Right lung (tissue), 5 donors: Measurements from ENCODE around the gene GPRC5A. TPM values are rescaled to one million over a fixed set of nuclear protein-coding genes. Genes with fewer than 3 reads are reported as not detected.
A peak's percentile ranks its signal among the peaks of the same experiment; 100 is the strongest.

Experiments used
- DNase-seq, 2 donors: peaks; one replicate each; pipeline ENCODE4 v3.0.0-alpha.2; 2013
- polyA plus RNA-seq, 5 donors: library from polyadenylated mRNA; unstranded; fragments of 120-200 nt; gene quantifications; one replicate each; pipeline versions ENCODE4 v1.2.1 to v1.2.3, GENCODE V29; 2013; ENCODE audit warnings: inconsistent platforms in 1 of 5, low replicate concordance in 1 of 5; ENCODE audit not compliant: insufficient read length in 5 of 5, insufficient read depth in 1 of 5

GPRC5A gene
- polyA plus RNA-seq, 5 donors = 8.8 to 25.0 (median 13.9) TPM

DNA sequence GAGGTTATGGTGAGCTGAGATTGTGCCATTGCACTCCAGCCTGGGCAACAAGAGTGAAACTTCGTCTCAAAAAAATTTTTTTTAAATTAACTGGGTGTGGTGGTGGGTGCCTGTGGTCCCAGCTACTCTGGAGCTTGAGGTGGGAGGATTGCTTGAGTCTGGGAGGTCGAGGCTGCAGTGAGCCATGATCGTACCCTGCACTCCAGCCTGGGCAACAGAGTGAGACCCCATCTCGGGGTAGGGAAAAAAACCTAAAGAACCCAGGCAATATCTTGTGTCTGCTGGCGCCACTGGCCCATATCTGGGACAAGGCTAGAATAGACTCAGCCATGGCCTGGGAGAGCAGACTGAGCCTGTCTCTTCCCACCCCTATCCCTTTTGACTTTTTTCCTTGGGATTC is 9.1 kb upstream of the GPRC5A start:
- DNase-seq = no peak

DNA sequence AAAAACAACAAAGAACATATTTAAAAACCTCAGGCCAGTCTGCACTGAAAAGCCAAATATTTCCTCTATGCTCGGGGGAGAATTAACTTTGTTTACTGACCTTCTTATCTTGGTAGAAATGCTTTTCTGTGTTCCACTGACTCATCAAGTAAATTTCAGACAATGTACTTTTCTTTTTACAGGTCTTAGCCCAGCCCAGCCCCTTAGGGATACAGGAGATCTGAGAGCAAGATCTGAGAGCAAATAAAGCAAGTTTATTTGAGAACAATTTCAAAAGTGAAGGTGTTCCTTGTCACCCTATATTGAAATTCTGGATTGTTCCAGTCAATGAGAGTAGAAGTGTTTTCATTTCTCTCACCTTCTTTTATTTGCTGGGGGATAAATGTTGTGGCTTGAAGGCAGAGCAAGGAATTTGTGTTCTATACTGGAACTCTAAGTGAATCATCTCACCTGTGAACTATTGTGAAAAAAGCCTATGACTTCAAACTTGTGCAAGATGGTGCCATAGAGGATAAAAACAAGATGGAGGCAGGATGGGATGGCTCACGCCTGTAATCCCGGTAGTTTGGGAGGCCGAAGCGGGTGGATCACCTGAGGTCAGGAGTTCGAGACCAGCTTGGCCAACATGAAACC is 7.9 kb upstream of the GPRC5A start:
- DNase-seq = peak in 1 of 2 donors; percentile 17

GRCh38 chr12:12885096-12885792 is 6.1 kb upstream of the GPRC5A start:
- no peak for DNase-seq

GRCh38 chr12:12887471-12887870 is 3.9 kb upstream of the GPRC5A start:
- DNase-seq = no peak

GRCh38 chr12:12889701-12890100 is 1.7 kb upstream of the GPRC5A start:
- no peak for DNase-seq

DNA sequence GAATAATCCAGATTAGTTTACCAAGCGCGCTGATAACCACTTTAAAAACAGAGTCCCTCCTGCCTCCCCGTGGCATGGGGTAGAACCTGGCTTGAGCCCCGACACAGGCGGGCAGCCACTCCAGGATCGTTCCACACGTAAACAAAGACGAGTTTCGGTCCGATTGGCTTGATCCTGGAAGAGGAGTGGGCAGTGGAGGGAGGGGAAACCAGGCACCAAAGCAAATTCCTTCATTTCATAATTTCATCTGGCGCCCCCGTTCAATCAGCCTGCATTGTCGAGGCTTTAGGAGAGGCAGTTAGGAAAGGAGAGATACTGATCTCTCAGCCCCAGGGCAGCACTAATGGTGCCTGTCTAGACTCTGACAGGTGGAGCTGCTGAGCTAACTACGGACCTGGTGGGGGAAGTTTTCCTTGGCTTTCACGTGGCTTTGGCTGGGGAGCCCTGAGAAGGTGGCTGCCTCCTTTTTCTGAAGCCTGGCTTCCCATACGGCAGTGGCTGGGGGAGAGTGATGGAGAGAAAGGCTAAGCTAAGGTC is 751 bp upstream of the GPRC5A start:
- DNase-seq = peak; percentile 45 to 50

- DNase-seq = no peak
Observed at GRCh38 chr12:12891881-12892355, 556 bp downstream of the GPRC5A start.

- peak; percentile 51 to 55 for DNase-seq
Observed at GRCh38 chr12:12892681-12893141, 1.3 kb downstream of the GPRC5A start.

DNA sequence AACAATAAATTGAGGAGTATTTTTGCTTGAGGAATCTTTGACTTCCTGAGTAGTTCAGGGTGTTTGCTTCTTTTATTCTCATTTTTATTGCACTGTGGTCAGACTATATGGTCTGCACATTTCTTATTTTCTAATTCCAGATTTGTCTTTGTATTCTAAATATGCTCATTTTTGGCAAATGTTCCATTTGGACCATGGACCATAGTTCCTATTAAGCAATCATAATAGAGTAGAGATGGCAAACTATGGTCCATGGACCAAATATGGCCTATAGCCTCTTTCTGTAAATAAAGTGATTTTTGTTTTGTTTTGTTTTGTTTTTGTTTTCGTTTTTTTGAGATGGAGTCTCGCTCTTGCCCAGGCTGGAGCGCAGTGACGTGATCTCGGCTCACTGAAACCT is 2.1 kb downstream of the GPRC5A start:
- no peak for DNase-seq

DNA sequence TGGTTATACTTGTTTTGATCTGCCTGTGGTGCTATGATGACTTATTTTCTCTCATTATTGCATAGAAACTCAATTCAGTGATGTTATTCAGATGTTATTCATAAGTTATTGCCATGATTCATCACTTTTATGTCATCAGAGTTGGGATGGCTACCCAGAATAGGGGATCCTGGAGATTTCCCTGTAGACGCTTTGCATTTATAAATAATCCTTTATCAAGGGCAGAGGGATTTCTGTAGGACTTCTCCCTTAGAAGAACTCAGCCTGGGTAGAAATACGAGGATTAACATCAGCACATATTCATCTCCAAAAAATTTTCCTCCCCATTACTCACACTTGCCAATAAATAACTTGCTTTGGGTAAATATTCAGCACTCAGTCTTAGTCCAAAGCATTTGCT is 4.9 kb downstream of the GPRC5A start:
- DNase-seq = no peak

- DNase-seq = no peak
Observed at GRCh38 chr12:12897302-12897701, 5.9 kb downstream of the GPRC5A start.

GRCh38 chr12:12898136-12898717 is 6.9 kb downstream of the GPRC5A start:
- DNase-seq = no peak

DNA sequence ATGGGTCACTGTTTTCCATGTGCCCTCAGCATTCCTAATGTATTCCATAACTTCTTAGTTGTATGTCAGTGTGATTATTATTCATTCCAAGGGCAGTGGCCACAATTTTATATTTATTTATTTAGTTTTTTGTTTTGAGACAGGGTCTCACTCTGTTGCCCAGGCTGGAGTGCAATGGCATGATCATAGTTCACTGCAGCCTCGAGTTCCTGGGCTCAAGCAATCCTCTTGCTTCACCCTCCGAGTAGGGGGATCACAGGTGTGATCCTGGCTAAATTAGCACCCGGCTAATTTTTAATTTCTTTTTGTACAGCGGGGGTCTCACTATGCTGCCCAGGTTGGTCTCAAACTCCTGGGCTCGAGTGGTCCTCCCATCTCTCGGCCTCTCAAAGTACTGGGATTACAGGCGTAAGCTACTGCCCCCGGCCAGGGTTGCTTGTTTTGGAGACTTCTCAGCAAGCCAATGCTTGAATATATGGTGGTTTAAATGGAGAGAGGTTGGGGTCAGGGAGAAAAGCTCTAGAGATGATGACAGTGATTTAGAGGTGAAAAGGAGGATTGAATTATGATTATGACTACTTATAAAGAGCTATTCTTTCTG is 7.6 kb downstream of the GPRC5A start:
- DNase-seq = no peak

- no peak for DNase-seq
Observed at GRCh38 chr12:12899530-12900380, 8.4 kb downstream of the GPRC5A start.

- no peak for DNase-seq
Observed at GRCh38 chr12:12900786-12901157, 9.4 kb downstream of the GPRC5A start.

GRCh38 chr12:12901158-12901791 is 9.9 kb downstream of the GPRC5A start:
- no peak for DNase-seq

DNA sequence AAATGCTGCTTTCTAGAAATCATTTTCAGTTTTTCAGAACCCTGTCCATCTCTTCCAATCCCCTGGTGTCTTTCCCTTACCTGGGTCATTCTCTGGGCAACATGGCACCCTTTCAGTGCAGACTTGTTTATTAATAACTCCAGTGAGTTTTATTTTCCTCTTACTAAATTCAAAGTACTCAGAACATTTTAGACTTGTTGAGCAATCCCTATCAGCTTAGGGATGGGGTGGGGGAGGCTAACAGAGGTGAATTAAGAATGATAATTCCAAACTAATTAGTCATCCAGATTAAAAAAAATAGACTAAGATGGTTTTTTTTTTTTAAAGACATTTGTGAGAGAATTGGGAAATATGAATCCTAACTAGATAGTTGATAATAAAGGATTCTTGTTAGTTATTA is 10.7 kb downstream of the GPRC5A start:
- DNase-seq = no peak

- DNase-seq = no peak
Observed at GRCh38 chr12:12903642-12904609, 12.6 kb downstream of the GPRC5A start.

DNA sequence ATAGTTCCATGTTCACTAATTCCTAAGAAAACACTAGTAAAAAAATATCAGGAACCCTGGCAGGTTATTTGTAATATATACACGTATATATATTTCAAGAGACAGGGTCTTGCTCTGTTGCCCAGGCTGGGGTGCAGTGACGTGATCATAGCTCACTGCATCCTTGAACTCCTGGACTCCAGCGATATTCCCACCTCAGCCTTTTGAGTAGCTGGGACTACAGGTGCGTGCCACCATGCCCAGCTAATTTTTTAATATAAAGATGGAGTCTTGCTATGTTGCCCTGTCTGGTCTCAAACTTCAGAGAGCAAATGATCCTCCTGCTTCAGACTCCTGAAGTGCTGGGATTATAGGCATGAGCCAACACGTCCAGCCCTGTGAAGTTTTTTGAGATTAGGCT is 16.2 kb downstream of the GPRC5A start:
- DNase-seq = no peak

- no peak for DNase-seq
Observed at GRCh38 chr12:12908252-12908651, 16.9 kb downstream of the GPRC5A start.
